IMR-90 (cell line): ENCODE data around the gene TBC1D10B. TPM values are rescaled to one million over a fixed set of nuclear protein-coding genes. Genes with fewer than 3 reads are reported as not detected.

ENCODE experiments used
- ATAC-seq: fragments of 200-7000 bp; cut with Tn5 transposase; 2 replicates; pipeline ENCODE4 v1.9.1; 2020; ENCODE audit warnings: low read depth, mild to moderate bottlenecking, moderate library complexity
- BruUV-seq: library from RNA; stranded (reverse); fragments of 400-500 nt; replicated peaks from 2 replicates; lab custom pipeline; 2021; lab: Mats Ljungman, UMichigan
- CTCF ChIA-PET: fragments of 300-600 bp; formaldehyde crosslinking; extraction: SDS; loops from one replicate; lab custom pipeline; 2021; ENCODE audit warnings: antibody characterized with exemption; lab: Yijun Ruan, JAX
- POLR2A ChIA-PET: fragments of 300-600 bp; sonication (Branson Sonifier 250); formaldehyde crosslinking; loops from one replicate; lab custom pipeline; 2022; ENCODE audit warnings: antibody characterized with exemption; ENCODE audit not compliant: unreplicated experiment; lab: Charles Lee
- DNase-seq: peaks from one replicate; pipeline ENCODE4 v3.0.0; 2013
- H2AFZ ChIP-seq: replicated peaks from 2 replicates; pipeline ENCODE3; 2013; ENCODE audit warnings: low read length, mild to moderate bottlenecking; ENCODE audit not compliant: poor library complexity
- H2AK5ac ChIP-seq: 2 replicates; pipeline ENCODE4 v1.6.1; 2013; ENCODE audit warnings: low read depth, low read length, inconsistent platforms
- H2AK9ac ChIP-seq: replicated peaks from 2 replicates; pipeline ENCODE3; 2013; ENCODE audit warnings: mild to moderate bottlenecking, low read depth, low read length, moderate library complexity; ENCODE audit not compliant: poor library complexity
- H2BK120ac ChIP-seq: 2 replicates; pipeline ENCODE4 v1.6.1; 2013; ENCODE audit warnings: low read depth, low read length, inconsistent platforms
- H2BK15ac ChIP-seq: 3 replicates; pipeline ENCODE4 v1.6.1; 2013; ENCODE audit warnings: low read depth, low read length, inconsistent platforms
- H2BK20ac ChIP-seq: 2 replicates; pipeline ENCODE4 v1.6.1; 2013; ENCODE audit warnings: low read depth, mild to moderate bottlenecking, inconsistent platforms, low read length, moderate library complexity
- H2BK5ac ChIP-seq: 2 replicates; pipeline ENCODE4 v1.6.1; 2013; ENCODE audit warnings: mild to moderate bottlenecking, low read depth, low read length, inconsistent platforms; ENCODE audit not compliant: poor library complexity, severe bottlenecking
- H3K14ac ChIP-seq: replicated peaks from 2 replicates; pipeline ENCODE4 v1.6.1; 2013; ENCODE audit warnings: low read depth, low read length, inconsistent platforms
- H3K18ac ChIP-seq: 2 replicates; pipeline ENCODE4 v1.6.1; 2013; ENCODE audit warnings: low read depth, low read length, control low read depth
- H3K23ac ChIP-seq: 2 replicates; pipeline ENCODE4 v1.6.1; 2013; ENCODE audit warnings: low read depth, low read length, inconsistent platforms
- H3K27ac ChIP-seq: 2 replicates; pipeline ENCODE4 v1.5.1; 2013; ENCODE audit warnings: mild to moderate bottlenecking, control low read depth, low read length; ENCODE audit not compliant: insufficient read depth
- H3K27me3 ChIP-seq: 2 replicates; pipeline ENCODE4 v1.6.1; 2013; ENCODE audit warnings: low read length; ENCODE audit not compliant: control insufficient read depth, insufficient read depth
- H3K36me3 ChIP-seq: 2 replicates; pipeline ENCODE4 v1.6.1; 2013; ENCODE audit warnings: low read length, mixed read lengths; ENCODE audit not compliant: control insufficient read depth, insufficient read depth
- H3K4ac ChIP-seq: 2 replicates; pipeline ENCODE4 v1.6.1; 2013; ENCODE audit warnings: low read depth, low read length, inconsistent platforms
- H3K4me1 ChIP-seq: 2 replicates; pipeline ENCODE4 v1.6.1; 2013; ENCODE audit warnings: low read length, mixed read lengths; ENCODE audit not compliant: control insufficient read depth, insufficient read depth
- H3K4me2 ChIP-seq: 2 replicates; pipeline ENCODE4 v1.6.1; 2013; ENCODE audit warnings: low read depth, mild to moderate bottlenecking, control low read depth, low read length, moderate library complexity
- H3K4me3 ChIP-seq: 2 replicates; pipeline ENCODE4 v1.5.1; 2013; ENCODE audit warnings: low read depth, mild to moderate bottlenecking, control low read depth, low read length, moderate library complexity; ENCODE audit not compliant: insufficient read depth
- H3K56ac ChIP-seq: 2 replicates; pipeline ENCODE4 v1.6.1; 2013; ENCODE audit warnings: low read length, inconsistent platforms; ENCODE audit not compliant: insufficient read depth; ENCODE audit errors: extremely low read depth
- H3K79me1 ChIP-seq, 2 experiments: 2 replicates each; pipeline ENCODE4 v1.6.1; 2013; ENCODE audit warnings: low read length in 2 of 2, inconsistent platforms in 1 of 2, low read depth in 1 of 2
- H3K9ac ChIP-seq: 2 replicates; pipeline ENCODE4 v1.6.1; 2013; ENCODE audit warnings: low read depth, low read length, control low read depth
- H3K9me1 ChIP-seq: 2 replicates; pipeline ENCODE4 v1.6.1; 2013; ENCODE audit warnings: low read length, inconsistent platforms; ENCODE audit not compliant: insufficient read depth
- H3K9me3 ChIP-seq: 2 replicates; pipeline ENCODE4 v1.6.1; 2013; ENCODE audit warnings: low read length; ENCODE audit not compliant: control insufficient read depth, insufficient read depth
- H4K20me1 ChIP-seq: 2 replicates; pipeline ENCODE4 v1.6.1; 2013; ENCODE audit warnings: low read length, inconsistent platforms; ENCODE audit not compliant: insufficient read depth
- H4K5ac ChIP-seq: 2 replicates; pipeline ENCODE4 v1.6.1; 2013; ENCODE audit warnings: mild to moderate bottlenecking, low read depth, low read length, control low read depth
- H4K8ac ChIP-seq, 2 experiments: 2 replicates each; pipeline ENCODE4 v1.6.1; 2013; ENCODE audit warnings: low read depth in 2 of 2, low read length in 2 of 2, control low read depth in 1 of 2, inconsistent platforms in 1 of 2
- H4K91ac ChIP-seq: 2 replicates; pipeline ENCODE4 v1.6.1; 2013; ENCODE audit warnings: low read depth, low read length, inconsistent platforms; ENCODE audit not compliant: insufficient read depth
- BHLHE40 ChIP-seq: fragments of 150-350 bp; IDR thresholded peaks from 2 replicates; pipeline ENCODE4 v1.6.1; 2016; ENCODE audit warnings: mild to moderate bottlenecking, low read depth, low read length
- CEBPB ChIP-seq: IDR thresholded peaks from 2 replicates; pipeline ENCODE4 v1.6.1; 2012; ENCODE audit warnings: low read depth, low read length, improper control_type of control experiment
- CHD1 ChIP-seq: IDR thresholded peaks from 2 replicates; pipeline ENCODE4 v1.6.1; 2012; ENCODE audit warnings: low read depth, low read length, improper control_type of control experiment
- FOS ChIP-seq: fragments of 150-350 bp; IDR thresholded peaks from 2 replicates; pipeline ENCODE4 v1.6.1; 2016; ENCODE audit warnings: low read depth, low read length
- MAFK ChIP-seq: IDR thresholded peaks from 2 replicates; pipeline ENCODE4 v1.6.1; 2012; ENCODE audit warnings: low read depth, low read length, improper control_type of control experiment
- MAZ ChIP-seq: IDR thresholded peaks from 2 replicates; pipeline ENCODE4 v1.6.1; 2012; ENCODE audit warnings: low read depth, mild to moderate bottlenecking, low read length, improper control_type of control experiment, moderate library complexity, borderline replicate concordance
- MXI1 ChIP-seq: IDR thresholded peaks from 2 replicates; pipeline ENCODE4 v1.6.1; 2012; ENCODE audit warnings: low read depth, mild to moderate bottlenecking, low read length, moderate library complexity, borderline replicate concordance
- NFE2L2 ChIP-seq: fragments of 150-350 bp; IDR thresholded peaks from 2 replicates; pipeline ENCODE4 v1.6.1; 2016; ENCODE audit warnings: low read depth, mild to moderate bottlenecking, low read length
- POLR2A ChIP-seq: IDR thresholded peaks from 2 replicates; pipeline ENCODE4 v1.6.1; 2012; ENCODE audit warnings: mild to moderate bottlenecking, low read depth, low read length
- RAD21 ChIP-seq: IDR thresholded peaks from 2 replicates; pipeline ENCODE4 v1.6.1; 2012; ENCODE audit warnings: low read length, improper control_type of control experiment
- RCOR1 ChIP-seq: IDR thresholded peaks from 2 replicates; pipeline ENCODE4 v1.6.1; 2012; ENCODE audit warnings: mild to moderate bottlenecking, low read length, improper control_type of control experiment; ENCODE audit not compliant: insufficient replicate concordance
- RFX5 ChIP-seq: IDR thresholded peaks from 2 replicates; pipeline ENCODE4 v1.8.0; 2012; ENCODE audit warnings: low read depth, mild to moderate bottlenecking, low read length, moderate library complexity
- SMC3 ChIP-seq: fragments of 150-350 bp; IDR thresholded peaks from 2 replicates; pipeline ENCODE4 v1.6.1; 2016; ENCODE audit warnings: low read depth, mild to moderate bottlenecking, antibody characterized with exemption, low read length, moderate library complexity
- USF2 ChIP-seq: fragments of 150-350 bp; IDR thresholded peaks from 2 replicates; pipeline ENCODE4 v1.6.1; 2017; ENCODE audit warnings: mild to moderate bottlenecking, antibody characterized with exemption, low read length, low read depth
- WGBS, 2 experiments: methylation state at CpG; one replicate each; pipeline versions ENCODE4 v1.1.5 to v1.1.7; 2013; ENCODE audit warnings: missing lambda C conversion rate in 2 of 2; ENCODE audit not compliant: insufficient read length in 1 of 2; ENCODE audit errors: extremely low coverage in 2 of 2; 5-methylcytosine and 5-hydroxymethylcytosine counted together
- dilution Hi-C: fragments of 300-500 bp; cut with HindIII; formaldehyde crosslinking; loops from one replicate; pipeline ENCODE4 v1.14.3; 2018; ENCODE audit warnings: low sequenced_read_pairs; ENCODE audit not compliant: unreplicated experiment
- in situ Hi-C: fragments of 300-500 bp; cut with MboI; formaldehyde crosslinking; loops from 3 replicates; pipeline ENCODE4 v1.14.3; 2019; ENCODE audit warnings: low sequenced_read_pairs, inconsistent platforms, mixed read lengths
- intact Hi-C: fragments of 100-400 bp; cut with micrococcal nuclease; formaldehyde crosslinking; loops from 2 replicates; pipeline ENCODE4 v1.10.0; 2022
- polyA plus RNA-seq, 3 experiments: library from polyadenylated mRNA; depleted of rRNA; stranded (reverse); fragments of >200 nt; gene quantifications; 2 replicates each; pipeline ENCODE4 v1.2.3, GENCODE V29; 2012; ENCODE audit warnings: low replicate concordance in 1 of 3
- total RNA-seq: library from RNA; depleted of rRNA; stranded (reverse); fragments of >200 nt; gene quantifications from 2 replicates; pipeline ENCODE4 v1.2.3, GENCODE V29; 2012
- TF ChIP-seq, protein P1 (sequence below): conservative IDR thresholded peaks from 2 replicates; pipeline ENCODE4 v1.5.1; 2012; ENCODE audit warnings: mild to moderate bottlenecking, low read depth, low read length, improper control_type of control experiment
- TF ChIP-seq, protein P2 (sequence below): fragments of 150-350 bp; IDR thresholded peaks from 2 replicates; pipeline ENCODE4 v1.6.1; 2016; ENCODE audit warnings: low read depth, mild to moderate bottlenecking, low read length, moderate library complexity, borderline replicate concordance

Gene TBC1D10B
- total and polyA plus RNA-seq, 2 of the 4 experiments (the other 2 are of a cell fraction) = 8.4 to 24.9 TPM

DNA sequence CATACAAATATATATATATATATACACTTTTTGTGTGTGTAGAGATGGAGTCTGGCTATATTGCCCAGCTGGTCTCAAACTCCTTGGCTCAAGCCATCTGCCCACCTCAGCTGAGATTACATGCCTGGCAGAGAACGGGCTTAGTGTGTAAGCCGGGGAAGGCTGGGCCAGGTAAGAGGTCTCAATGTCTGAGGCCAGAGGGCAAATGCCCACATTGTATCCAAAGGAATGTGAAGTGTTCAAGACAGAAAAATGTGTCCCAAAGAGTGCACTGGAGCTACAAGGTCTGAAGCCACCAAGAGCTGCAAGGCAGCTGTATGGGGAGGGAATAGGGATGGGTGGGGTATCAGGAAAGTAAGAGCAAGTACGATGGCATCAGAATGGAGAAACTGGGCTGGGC is 24.0 kb downstream of the TBC1D10B start:
- intact Hi-C loops (no loop called here), dilution Hi-C loops (no loop called here), in situ Hi-C loops (no loop called here)
- Histone ChIP-seq H2BK120ac (no peak overlapping the region), H3K4me3 (no peak overlapping the region), H2AK9ac (no peak overlapping the region), H2BK20ac (no peak overlapping the region), H4K5ac (no peak overlapping the region), H3K14ac (no peak overlapping the region), H3K9me3 (no peaks in the 10 kb centered on the region), H3K23ac (no peak overlapping the region), H3K4me1 (no peaks in the 10 kb centered on the region), H3K18ac (no peak overlapping the region), H4K20me1 (0 out of 2 replicates have a peak, but pooled peaks cover 6% of the 10 kb centered on the region), H2BK15ac (no peak overlapping the region), H3K27ac (no peak overlapping the region), H3K56ac (no peak overlapping the region), H3K9me1 (no peaks in the 10 kb centered on the region), H3K36me3 (peaks cover 8% of the 10 kb centered on the region), H4K91ac (no peak overlapping the region), H2BK5ac (no peak overlapping the region), H2AK5ac (no peak overlapping the region; the same call in 1 of the 2 replicates), H3K79me1 (peaks cover 0 to 19% of the 10 kb centered on the region in 2 experiments; a peak in 2 of 4 replicates), H3K4me2 (no peak overlapping the region), H4K8ac (no peak overlapping the region), H3K9ac (no peak overlapping the region), H2AFZ (no peak overlapping the region), H3K4ac (no peak overlapping the region), H3K27me3 (no peaks in the 10 kb centered on the region)
- DNase-seq = no peak
- no TSS peak for BruUV-seq
- TF ChIP-seq RFX5 (no peak), POLR2A (no peak), CHD1 (no peak), MAFK (no peak), NFE2L2 (no peak), FOS (no peak), USF2 (no peak), MAZ (no peak), MXI1 (no peak), SMC3 (no peak), RCOR1 (no peak), BHLHE40 (no peak), RAD21 (no peak), CEBPB (no peak)
- TF ChIP-seq, protein P1, sequence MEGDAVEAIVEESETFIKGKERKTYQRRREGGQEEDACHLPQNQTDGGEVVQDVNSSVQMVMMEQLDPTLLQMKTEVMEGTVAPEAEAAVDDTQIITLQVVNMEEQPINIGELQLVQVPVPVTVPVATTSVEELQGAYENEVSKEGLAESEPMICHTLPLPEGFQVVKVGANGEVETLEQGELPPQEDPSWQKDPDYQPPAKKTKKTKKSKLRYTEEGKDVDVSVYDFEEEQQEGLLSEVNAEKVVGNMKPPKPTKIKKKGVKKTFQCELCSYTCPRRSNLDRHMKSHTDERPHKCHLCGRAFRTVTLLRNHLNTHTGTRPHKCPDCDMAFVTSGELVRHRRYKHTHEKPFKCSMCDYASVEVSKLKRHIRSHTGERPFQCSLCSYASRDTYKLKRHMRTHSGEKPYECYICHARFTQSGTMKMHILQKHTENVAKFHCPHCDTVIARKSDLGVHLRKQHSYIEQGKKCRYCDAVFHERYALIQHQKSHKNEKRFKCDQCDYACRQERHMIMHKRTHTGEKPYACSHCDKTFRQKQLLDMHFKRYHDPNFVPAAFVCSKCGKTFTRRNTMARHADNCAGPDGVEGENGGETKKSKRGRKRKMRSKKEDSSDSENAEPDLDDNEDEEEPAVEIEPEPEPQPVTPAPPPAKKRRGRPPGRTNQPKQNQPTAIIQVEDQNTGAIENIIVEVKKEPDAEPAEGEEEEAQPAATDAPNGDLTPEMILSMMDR = no peak
- TF ChIP-seq, protein P2, sequence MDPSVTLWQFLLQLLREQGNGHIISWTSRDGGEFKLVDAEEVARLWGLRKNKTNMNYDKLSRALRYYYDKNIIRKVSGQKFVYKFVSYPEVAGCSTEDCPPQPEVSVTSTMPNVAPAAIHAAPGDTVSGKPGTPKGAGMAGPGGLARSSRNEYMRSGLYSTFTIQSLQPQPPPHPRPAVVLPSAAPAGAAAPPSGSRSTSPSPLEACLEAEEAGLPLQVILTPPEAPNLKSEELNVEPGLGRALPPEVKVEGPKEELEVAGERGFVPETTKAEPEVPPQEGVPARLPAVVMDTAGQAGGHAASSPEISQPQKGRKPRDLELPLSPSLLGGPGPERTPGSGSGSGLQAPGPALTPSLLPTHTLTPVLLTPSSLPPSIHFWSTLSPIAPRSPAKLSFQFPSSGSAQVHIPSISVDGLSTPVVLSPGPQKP = no peak
- WGBS, 2 experiments = 93% methylated on average over 3 of the region's 3 CpGs; no CpG with 5 or more reads in 1 of the 2 experiments
- ChIA-PET POLR2A (no interaction called here), CTCF (no interaction called here)
- ATAC-seq = no peak
